OCI-LY7 (cell line): ENCODE results near the gene ADCYAP1. TPM values are rescaled to one million over a fixed set of nuclear protein-coding genes. Genes with fewer than 3 reads are reported as not detected.

Experiments used
- Bru-seq: library from RNA; stranded (reverse); fragments of 400-500 nt; gene quantifications from one replicate; lab custom pipeline; 2021; lab: Mats Ljungman, UMichigan
- BruChase-seq, 2 experiments: library from RNA; stranded (reverse); fragments of 400-500 nt; gene quantifications; one replicate each; lab custom pipeline; 2021; lab: Mats Ljungman, UMichigan
- BruUV-seq: library from RNA; stranded (reverse); fragments of 400-500 nt; replicated peaks from 2 replicates; lab custom pipeline; 2021; lab: Mats Ljungman, UMichigan
- CTCF ChIA-PET: fragments of 300-600 bp; sonication (Branson Sonifier 250); formaldehyde crosslinking; loops from one replicate; lab custom pipeline; 2022; ENCODE audit warnings: antibody characterized with exemption; ENCODE audit not compliant: unreplicated experiment; lab: Charles Lee
- POLR2A ChIA-PET: fragments of 300-600 bp; sonication (Branson Sonifier 250); formaldehyde crosslinking; loops from one replicate; lab custom pipeline; 2022; ENCODE audit warnings: antibody characterized with exemption; lab: Charles Lee
- DNase-seq: peaks from one replicate; pipeline ENCODE4 v3.0.0-alpha.2; 2015; ENCODE audit warnings: low spot score
- H2AFZ ChIP-seq: fragments of 200-600 bp; sonication (generic), shearing (Covaris generic); 2 replicates; pipeline ENCODE4 v1.6.1; 2014; ENCODE audit warnings: mild to moderate bottlenecking, antibody characterized with exemption, low read length, moderate library complexity
- H3K27ac ChIP-seq: fragments of 200-600 bp; sonication (generic); 2 replicates; pipeline ENCODE4 v1.5.1; 2014; ENCODE audit warnings: mixed run types, low read depth, mild to moderate bottlenecking, moderate library complexity, low read length, inconsistent platforms; ENCODE audit not compliant: poor library complexity, severe bottlenecking
- H3K36me3 ChIP-seq: fragments of 200-600 bp; sonication (generic); 2 replicates; pipeline ENCODE4 v1.6.1; 2014; ENCODE audit warnings: mild to moderate bottlenecking, antibody characterized with exemption, low read length, moderate library complexity, mixed read lengths; ENCODE audit not compliant: insufficient read depth
- H3K4me1 ChIP-seq: fragments of 200-600 bp; sonication (generic); 2 replicates; pipeline ENCODE4 v1.5.1; 2014; ENCODE audit warnings: mild to moderate bottlenecking, low read length; ENCODE audit not compliant: insufficient read depth, poor library complexity, severe bottlenecking
- H3K4me2 ChIP-seq: fragments of 200-600 bp; sonication (generic); 2 replicates; pipeline ENCODE4 v1.6.1; 2014; ENCODE audit warnings: mild to moderate bottlenecking, low read length
- H3K4me3 ChIP-seq: fragments of 200-600 bp; sonication (generic); 2 replicates; pipeline ENCODE4 v1.5.1; 2014; ENCODE audit warnings: mild to moderate bottlenecking, low read depth, low read length; ENCODE audit not compliant: poor library complexity, severe bottlenecking
- H3K79me2 ChIP-seq: fragments of 200-600 bp; sonication (generic); 2 replicates; pipeline ENCODE4 v1.6.1; 2016; ENCODE audit warnings: low read depth, mild to moderate bottlenecking, low read length, moderate library complexity, mixed read lengths; ENCODE audit not compliant: insufficient read depth
- H3K9me2 ChIP-seq: fragments of 200-600 bp; sonication (generic); 2 replicates; pipeline ENCODE4 v1.6.1; 2016; ENCODE audit warnings: mild to moderate bottlenecking, low read length, mixed read lengths; ENCODE audit not compliant: insufficient read depth
- H3K9me3 ChIP-seq: fragments of 200-600 bp; sonication (generic); 2 replicates; pipeline ENCODE4 v1.6.1; 2014; ENCODE audit warnings: mild to moderate bottlenecking, mixed run types, low read length, mixed read lengths
- H4K20me1 ChIP-seq: fragments of 200-600 bp; sonication (generic); 2 replicates; pipeline ENCODE4 v1.6.1; 2014; ENCODE audit warnings: mild to moderate bottlenecking, antibody characterized with exemption, low read length, moderate library complexity, mixed read lengths; ENCODE audit not compliant: insufficient read depth
- EZH2phosphoT487 ChIP-seq: fragments of 200-600 bp; sonication (generic); IDR thresholded peaks from 2 replicates; pipeline ENCODE4 v1.6.1; 2018; ENCODE audit warnings: low read depth, borderline replicate concordance, mild to moderate bottlenecking, mixed run types, antibody characterized with exemption, low read length, moderate library complexity, mixed read lengths
- intact Hi-C: fragments of 100-400 bp; cut with micrococcal nuclease; formaldehyde crosslinking; loops from one replicate; pipeline ENCODE4 v1.10.0; 2022; ENCODE audit not compliant: unreplicated experiment
- long read RNA-seq: library from polyadenylated mRNA; stranded (forward); transcript quantifications from one replicate; pipeline ENCODE4 v2.0.0, GENCODE V29; 2022
- total RNA-seq, 2 experiments: library from RNA; depleted of rRNA in 1 of 2; stranded (reverse); fragments of >200 nt in 1 of 2; shearing (Covaris generic) in 1 of 2; gene quantifications; 2 replicates each; pipeline ENCODE4 v1.2.3, GENCODE V29; 2014 to 2022
- TF ChIP-seq, protein P1 (sequence below): fragments of 200-600 bp; sonication (generic); conservative IDR thresholded peaks from 2 replicates; pipeline ENCODE4 v1.5.1; 2014; ENCODE audit warnings: mild to moderate bottlenecking, antibody characterized with exemption, low read length, moderate library complexity, mixed read lengths

The ADCYAP1 gene
- total RNA-seq (2014; rRNA removed; shearing (Covaris generic)) (not detected in 2 replicates), total RNA-seq (2022) (not detected in 2 replicates), Bru-seq, nascent RNA (not detected), BruChase-seq, experiment 1, labeled RNA remaining after a 6-hour chase (not detected), BruChase-seq, experiment 2, labeled RNA remaining after a 2-hour chase (not detected)
- long read RNA-seq, result 0 reads

DNA sequence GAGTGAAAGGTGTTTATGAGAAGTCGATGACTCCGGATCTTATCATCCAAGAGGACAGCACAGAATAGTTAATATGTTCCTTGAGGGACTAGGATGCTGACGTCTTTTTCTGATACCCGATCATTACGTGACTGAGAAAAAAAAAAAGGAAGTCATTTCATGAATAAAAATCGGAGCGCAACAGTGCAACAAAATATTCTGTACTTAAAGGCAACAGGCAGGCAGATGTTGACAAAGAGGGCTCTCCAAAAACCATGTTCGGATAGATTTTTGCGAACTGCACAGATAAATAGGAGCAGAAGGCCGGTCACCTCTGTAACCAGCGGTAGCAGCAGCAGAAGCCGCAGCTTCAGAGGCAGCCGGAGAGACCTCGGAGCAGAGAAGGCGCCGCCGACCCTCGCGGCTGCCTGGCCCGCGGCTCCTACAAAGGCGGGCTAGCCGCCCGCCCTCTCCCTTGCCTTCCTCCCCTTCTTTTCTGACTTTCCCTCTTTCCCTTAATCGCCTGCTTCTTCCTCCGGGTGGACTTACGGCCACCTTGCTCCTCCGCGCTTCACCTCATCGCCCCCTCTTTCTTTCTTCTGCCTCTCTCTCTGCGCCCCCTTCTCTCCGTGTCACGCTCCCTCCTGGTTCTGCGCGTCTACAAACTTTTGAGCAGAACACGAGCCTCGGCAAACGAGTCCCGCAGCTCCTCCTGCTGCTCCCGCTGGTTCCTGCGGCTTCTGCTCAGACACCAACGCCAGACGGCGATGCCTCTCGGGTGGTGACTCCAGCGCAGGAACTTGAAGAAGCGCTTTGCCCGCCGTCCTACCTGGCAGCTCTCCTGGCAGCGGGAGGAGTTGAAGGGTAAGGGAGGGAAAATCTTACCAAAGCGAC, at the start of gene ADCYAP1:
TSS of gene ADCYAP1 (plus strand) at position 654 of the 873 bp plus-strand sequence. CDS start 516 bp downstream, outside the sequence.
- CTCF ChIA-PET, result no interaction called here
- no peak within 1 kb of the TSS for H3K4me3 ChIP-seq

DNA sequence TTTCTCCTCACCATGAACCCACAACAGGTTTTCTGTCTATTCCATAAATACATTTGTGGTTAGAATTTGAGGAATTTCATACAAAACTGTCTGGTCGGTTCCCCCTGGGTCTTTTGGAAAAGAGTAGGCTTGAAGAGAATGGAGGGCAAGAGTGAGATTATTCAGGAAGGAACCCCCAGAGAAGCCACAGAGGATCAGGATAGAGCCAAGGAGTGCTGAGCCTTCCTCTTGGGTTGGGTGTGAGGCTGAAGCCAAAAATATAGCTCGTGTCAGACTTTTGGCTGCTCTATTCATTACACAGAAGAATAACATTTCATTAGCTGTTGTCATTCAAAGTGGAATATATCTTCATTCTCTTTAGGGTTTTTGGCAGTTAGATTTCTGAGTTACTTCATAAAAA, 46.7 kb upstream of the ADCYAP1 start:
- DNase-seq, result no peak
- TF ChIP-seq, protein P1, sequence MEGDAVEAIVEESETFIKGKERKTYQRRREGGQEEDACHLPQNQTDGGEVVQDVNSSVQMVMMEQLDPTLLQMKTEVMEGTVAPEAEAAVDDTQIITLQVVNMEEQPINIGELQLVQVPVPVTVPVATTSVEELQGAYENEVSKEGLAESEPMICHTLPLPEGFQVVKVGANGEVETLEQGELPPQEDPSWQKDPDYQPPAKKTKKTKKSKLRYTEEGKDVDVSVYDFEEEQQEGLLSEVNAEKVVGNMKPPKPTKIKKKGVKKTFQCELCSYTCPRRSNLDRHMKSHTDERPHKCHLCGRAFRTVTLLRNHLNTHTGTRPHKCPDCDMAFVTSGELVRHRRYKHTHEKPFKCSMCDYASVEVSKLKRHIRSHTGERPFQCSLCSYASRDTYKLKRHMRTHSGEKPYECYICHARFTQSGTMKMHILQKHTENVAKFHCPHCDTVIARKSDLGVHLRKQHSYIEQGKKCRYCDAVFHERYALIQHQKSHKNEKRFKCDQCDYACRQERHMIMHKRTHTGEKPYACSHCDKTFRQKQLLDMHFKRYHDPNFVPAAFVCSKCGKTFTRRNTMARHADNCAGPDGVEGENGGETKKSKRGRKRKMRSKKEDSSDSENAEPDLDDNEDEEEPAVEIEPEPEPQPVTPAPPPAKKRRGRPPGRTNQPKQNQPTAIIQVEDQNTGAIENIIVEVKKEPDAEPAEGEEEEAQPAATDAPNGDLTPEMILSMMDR, result no peak
- Histone ChIP-seq H3K27ac (no peak overlapping the region), H3K4me2 (no peak overlapping the region), H4K20me1 (no peaks in the 10 kb centered on the region), H3K79me2 (no peaks in the 10 kb centered on the region), H3K9me3 (no peaks in the 10 kb centered on the region), H3K9me2 (no peaks in the 10 kb centered on the region), H3K4me3 (no peak overlapping the region), H3K4me1 (no peaks in the 10 kb centered on the region), H2AFZ (no peak overlapping the region), H3K36me3 (no peaks in the 10 kb centered on the region)
- no TSS peak for BruUV-seq
- ChIA-PET POLR2A (no interaction called here), CTCF (no interaction called here)
- intact Hi-C loops, result no loop called here

More for the DNA sequence above, at the start of gene ADCYAP1:
- DNase-seq, result no peak
- no TSS peak for BruUV-seq
- H3K9me3 ChIP-seq, result no peaks in the 10 kb centered on the region
- POLR2A ChIA-PET, result no interaction called here
- TF ChIP-seq, protein P1, result no peak
- TF ChIP-seq EZH2phosphoT487, result no peak
- H2AFZ ChIP-seq, result no peak within 1 kb of the TSS
- H3K79me2 ChIP-seq, result no peaks in the 10 kb centered on the region
- H3K4me2 ChIP-seq, result no peak within 1 kb of the TSS
- no peaks in the 10 kb centered on the region for H4K20me1 ChIP-seq
- intact Hi-C loops, result no loop called here
- no peaks in the 10 kb centered on the region for H3K9me2 ChIP-seq
- H3K4me1 ChIP-seq, result no peaks in the 10 kb centered on the region
- no peaks in the 10 kb centered on the region for H3K36me3 ChIP-seq
- H3K27ac ChIP-seq, result no peak within 1 kb of the TSS
